Esophagus (tissue), 2 donors: Measurements from ENCODE around the gene C5orf52. TPM values are rescaled to one million over a fixed set of nuclear protein-coding genes. Genes with fewer than 3 reads are reported as not detected.
"Not testable (repeated sequence)": the region's sequence is repeated elsewhere in the genome, so short reads cannot be mapped to it uniquely, and the experiment has no call there.

Source experiments
- H3K27ac ChIP-seq, 2 donors: one replicate each; pipeline ENCODE4 v1.5.1; 2013; ENCODE audit warnings: low read depth in 2 of 2, mild to moderate bottlenecking in 2 of 2, inconsistent platforms in 1 of 2, low read length in 1 of 2, moderate library complexity in 1 of 2
- H3K27me3 ChIP-seq, 2 donors: one replicate each; pipeline ENCODE4 v1.6.1; 2013; ENCODE audit warnings: low read length in 2 of 2, control low read depth in 1 of 2, mild to moderate bottlenecking in 1 of 2; ENCODE audit not compliant: insufficient read depth in 2 of 2, control insufficient read depth in 1 of 2
- H3K36me3 ChIP-seq, 2 donors: one replicate each; pipeline ENCODE4 v1.6.1; 2013; ENCODE audit warnings: low read length in 1 of 2; ENCODE audit not compliant: control insufficient read depth in 2 of 2, insufficient read depth in 2 of 2
- H3K4me1 ChIP-seq, 2 donors: one replicate each; pipeline ENCODE4 v1.6.1; 2013; ENCODE audit warnings: low read length in 1 of 2; ENCODE audit not compliant: control insufficient read depth in 2 of 2, insufficient read depth in 2 of 2
- H3K4me3 ChIP-seq, 2 donors: one replicate each; pipeline ENCODE4 v1.5.1; 2013; ENCODE audit warnings: low read length in 2 of 2, mild to moderate bottlenecking in 2 of 2, low read depth in 1 of 2, moderate library complexity in 1 of 2
- H3K9me3 ChIP-seq, 2 donors: one replicate each; pipeline ENCODE4 v1.6.1; 2013; ENCODE audit warnings: mild to moderate bottlenecking in 2 of 2, low read depth in 1 of 2, low read length in 1 of 2, moderate library complexity in 1 of 2; ENCODE audit not compliant: control insufficient read depth in 2 of 2, insufficient read depth in 1 of 2
- WGBS, 2 donors: extraction: QIAGEN DNeasy Blood & Tissue Kit; methylation state at CpG; one replicate each; pipeline ENCODE4 v1.1.7; 2013; 5-methylcytosine and 5-hydroxymethylcytosine counted together
- polyA plus RNA-seq, 2 donors: library from polyadenylated mRNA; stranded (reverse); fragments of 200-250 nt; gene quantifications; one replicate each; pipeline ENCODE4 v1.2.3, GENCODE V29; 2013
- donor health status: healthy with polysubstance abuse.
- donor health status: Bipolar disorder and iron deficiency.

Gene C5orf52
- polyA plus RNA-seq, 2 donors, result not detected

- WGBS, 2 donors, result 68 to 70% methylated on average over 51 to 52 of the region's 52 CpGs
- Histone ChIP-seq H3K36me3 (no peaks in the 10 kb centered on the region), H3K4me1 (peaks cover 0 to 3% of the 10 kb centered on the region in 2 donors), H3K9me3 (peaks cover 0 to 3% of the 10 kb centered on the region in 2 donors), H3K27ac (no peak overlapping the region), H3K4me3 (no peak overlapping the region), H3K27me3 (no peaks in the 10 kb centered on the region)
These were observed 18.8 kb downstream of the C5orf52 start for GRCh38 chr5:157689942-157690689.

- Histone ChIP-seq H3K36me3 (no peaks in the 10 kb centered on the region), H3K4me3 (no peak overlapping the region), H3K4me1 (peaks cover 0 to 3% of the 10 kb centered on the region in 2 donors), H3K27ac (no peak overlapping the region), H3K9me3 (peaks cover 0 to 3% of the 10 kb centered on the region in 2 donors), H3K27me3 (no peaks in the 10 kb centered on the region)
- 72 to 77% methylated on average over 53 of the region's 53 CpGs for WGBS, 2 donors
These were observed 19.5 kb downstream of the C5orf52 start for GRCh38 chr5:157690690-157691433.

DNA sequence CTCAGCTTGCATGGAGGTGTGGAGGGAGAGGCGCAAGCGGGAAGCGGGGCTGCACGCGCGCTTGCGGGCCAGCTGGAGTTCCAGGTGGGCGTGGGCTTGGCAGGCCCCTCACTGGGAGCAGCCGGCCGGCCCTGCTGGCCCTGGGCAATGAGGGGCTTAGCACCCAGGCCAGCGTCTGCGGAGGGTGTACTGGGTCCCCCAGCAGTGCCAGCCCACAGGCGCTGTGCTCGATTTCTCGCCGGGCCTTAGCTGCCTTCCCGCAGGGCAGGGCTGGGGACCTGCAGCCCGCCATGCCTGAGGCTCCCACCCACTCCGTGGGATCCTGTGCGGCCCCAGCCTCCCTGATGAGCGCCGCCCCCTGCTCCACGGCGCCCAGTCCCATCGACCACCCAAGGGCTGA, 22.5 kb downstream of the C5orf52 start:
- H3K27me3 ChIP-seq, H3K27ac ChIP-seq, H3K36me3 ChIP-seq, H3K4me3 ChIP-seq, H3K9me3 ChIP-seq, H3K4me1 ChIP-seq: not testable (repeated sequence)
- WGBS, 2 donors, result 85 to 94% methylated on average over 24 to 25 of the region's 25 CpGs

GRCh38 chr5:157696154-157696553, 24.8 kb downstream of the C5orf52 start:
- not testable (repeated sequence) for H3K27me3 ChIP-seq, H3K4me3 ChIP-seq, H3K9me3 ChIP-seq, H3K4me1 ChIP-seq, H3K27ac ChIP-seq, H3K36me3 ChIP-seq
- WGBS, 2 donors, result 91 to 92% methylated on average over 3 of the region's 3 CpGs

DNA sequence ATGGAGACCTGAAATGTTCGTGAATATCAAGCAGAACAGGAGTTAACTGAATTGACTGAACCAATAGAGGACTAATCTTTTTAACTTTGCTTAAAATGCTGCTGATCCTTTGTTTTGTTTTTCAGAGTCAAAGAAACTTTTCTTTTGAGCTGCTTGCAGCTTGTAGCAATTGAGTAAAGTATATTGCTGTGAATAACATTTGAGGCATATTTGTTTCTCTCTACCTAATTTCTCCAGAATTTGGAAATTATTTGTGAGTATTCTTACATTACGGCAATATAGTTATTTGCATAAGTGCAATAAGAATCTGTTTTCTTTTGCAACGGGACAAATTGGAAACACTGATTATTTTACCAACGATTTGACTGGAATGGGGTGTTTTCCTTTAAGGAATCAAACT, 27.3 kb downstream of the C5orf52 start:
- H3K27ac ChIP-seq, H3K9me3 ChIP-seq, H3K36me3 ChIP-seq, H3K4me1 ChIP-seq, H3K27me3 ChIP-seq, H3K4me3 ChIP-seq: not testable (repeated sequence)
- 68 to 83% methylated on average over 4 of the region's 4 CpGs for WGBS, 2 donors

DNA sequence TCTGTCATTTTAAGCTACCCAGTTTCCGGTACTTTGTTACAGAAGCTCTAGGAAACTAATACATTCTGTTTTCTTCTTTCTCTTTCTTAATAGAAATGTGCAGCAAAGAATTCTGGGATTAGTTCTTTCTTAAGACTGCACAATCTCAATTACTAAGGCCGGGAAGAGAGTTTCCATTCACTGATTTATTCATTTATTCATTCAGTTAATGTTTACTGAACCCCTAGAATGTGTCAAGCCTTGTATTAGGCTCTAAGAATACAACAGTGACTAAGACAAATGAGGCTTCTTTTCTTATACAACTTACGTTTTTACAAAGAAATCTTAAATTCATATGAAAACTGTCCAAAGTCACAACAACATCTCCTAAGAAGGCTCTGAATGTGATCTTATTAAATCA, 32.4 kb downstream of the C5orf52 start:
- H3K4me3 ChIP-seq, result no peak overlapping the region
- H3K4me1 ChIP-seq, result no peaks in the 10 kb centered on the region
- no peaks in the 10 kb centered on the region for H3K27me3 ChIP-seq
- H3K36me3 ChIP-seq, result no peaks in the 10 kb centered on the region
- H3K9me3 ChIP-seq, result no peaks in the 10 kb centered on the region
- H3K27ac ChIP-seq, result no peak overlapping the region
- WGBS, 2 donors, result 59 to 72% methylated on average over 3 of the region's 3 CpGs

- no peak overlapping the region for H3K4me3 ChIP-seq
- no peaks in the 10 kb centered on the region for H3K27me3 ChIP-seq
- H3K9me3 ChIP-seq, result no peaks in the 10 kb centered on the region
- no peaks in the 10 kb centered on the region for H3K36me3 ChIP-seq
- H3K4me1 ChIP-seq, result no peaks in the 10 kb centered on the region
- no peak overlapping the region for H3K27ac ChIP-seq
- 43 to 46% methylated on average over 1 of the region's 1 CpG for WGBS, 2 donors
These were observed 37.5 kb downstream of the C5orf52 start for GRCh38 chr5:157708866-157709265.

- H3K4me1 ChIP-seq, result no peaks in the 10 kb centered on the region
- H3K4me3 ChIP-seq, result no peak overlapping the region
- H3K27ac ChIP-seq, result no peak overlapping the region
- no peaks in the 10 kb centered on the region for H3K36me3 ChIP-seq
- no peaks in the 10 kb centered on the region for H3K27me3 ChIP-seq
- H3K9me3 ChIP-seq, result no peaks in the 10 kb centered on the region
These were observed 38.0 kb downstream of the C5orf52 start for GRCh38 chr5:157709346-157709745.

DNA sequence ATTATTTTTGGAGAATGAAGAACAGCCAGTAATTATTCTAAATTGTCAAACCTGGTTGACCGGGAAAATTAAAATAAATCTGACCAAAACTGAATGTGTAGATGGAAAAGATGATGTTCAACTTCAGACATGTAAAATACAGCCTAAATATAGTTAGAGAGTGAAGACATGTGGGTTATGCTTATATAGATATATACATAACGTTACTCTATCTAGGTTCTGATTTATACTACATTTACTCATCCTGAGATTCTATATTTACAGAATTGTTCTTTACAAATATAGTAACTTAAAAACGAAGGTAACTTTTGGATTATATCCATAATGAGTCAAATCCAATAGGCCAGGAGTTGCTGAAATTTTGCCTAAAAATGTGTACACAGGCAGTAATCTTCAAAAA, 39.1 kb downstream of the C5orf52 start:
- no peaks in the 10 kb centered on the region for H3K27me3 ChIP-seq
- H3K4me1 ChIP-seq, result no peaks in the 10 kb centered on the region
- H3K27ac ChIP-seq, result no peak overlapping the region
- no peaks in the 10 kb centered on the region for H3K9me3 ChIP-seq
- 61 to 69% methylated on average over 3 of the region's 3 CpGs for WGBS, 2 donors
- H3K36me3 ChIP-seq, result no peaks in the 10 kb centered on the region
- H3K4me3 ChIP-seq, result no peak overlapping the region

DNA sequence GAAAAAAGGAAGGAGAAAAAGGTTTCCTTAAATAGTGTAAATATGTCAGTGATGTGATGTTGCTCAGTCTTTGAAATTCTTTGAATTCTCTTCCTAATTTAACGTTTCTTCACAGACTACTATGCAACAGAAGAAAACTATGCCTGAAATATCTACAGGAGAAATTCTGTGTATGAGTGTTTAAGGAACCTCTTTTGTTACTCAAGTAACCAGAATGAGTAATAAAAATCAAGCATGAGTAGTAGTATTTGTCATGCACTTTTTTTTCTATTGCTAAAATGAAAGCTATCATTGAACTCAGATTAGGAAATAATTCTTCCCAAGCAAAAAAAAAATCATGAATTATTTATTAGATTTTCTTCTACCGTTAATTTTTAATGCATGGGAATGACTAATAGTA, 39.5 kb downstream of the C5orf52 start:
- Histone ChIP-seq H3K27me3 (no peaks in the 10 kb centered on the region), H3K27ac (no peak overlapping the region), H3K4me1 (no peaks in the 10 kb centered on the region), H3K4me3 (no peak overlapping the region), H3K36me3 (no peaks in the 10 kb centered on the region), H3K9me3 (no peaks in the 10 kb centered on the region)
- 28 to 40% methylated on average over 2 of the region's 2 CpGs for whole genome bisulfite sequencing, 2 donors
